Mammary epithelial cell (primary cell): ENCODE measurements around the gene ATXN10.

ENCODE experiments used
- EZH2 ChIP-seq: IDR thresholded peaks from 2 replicates; pipeline ENCODE4 v1.6.1; 2012; ENCODE audit warnings: low read length, inconsistent platforms, borderline replicate concordance
- TF ChIP-seq, protein P1 (sequence below), 2 donors: IDR thresholded peaks in 1 of 2; conservative IDR thresholded peaks in 1 of 2; 2 replicates each; pipeline ENCODE4 v1.5.1; 2011 to 2012; ENCODE audit warnings: inconsistent platforms in 2 of 2, low read length in 2 of 2, mild to moderate bottlenecking in 2 of 2, control low read depth in 1 of 2, low read depth in 1 of 2; ENCODE audit not compliant: insufficient read depth in 1 of 2; ENCODE audit errors: extremely low read depth in 1 of 2

GRCh38 chr22:45834241-45834640 is 162.6 kb downstream of the ATXN10 start:
- TF ChIP-seq, protein P1, sequence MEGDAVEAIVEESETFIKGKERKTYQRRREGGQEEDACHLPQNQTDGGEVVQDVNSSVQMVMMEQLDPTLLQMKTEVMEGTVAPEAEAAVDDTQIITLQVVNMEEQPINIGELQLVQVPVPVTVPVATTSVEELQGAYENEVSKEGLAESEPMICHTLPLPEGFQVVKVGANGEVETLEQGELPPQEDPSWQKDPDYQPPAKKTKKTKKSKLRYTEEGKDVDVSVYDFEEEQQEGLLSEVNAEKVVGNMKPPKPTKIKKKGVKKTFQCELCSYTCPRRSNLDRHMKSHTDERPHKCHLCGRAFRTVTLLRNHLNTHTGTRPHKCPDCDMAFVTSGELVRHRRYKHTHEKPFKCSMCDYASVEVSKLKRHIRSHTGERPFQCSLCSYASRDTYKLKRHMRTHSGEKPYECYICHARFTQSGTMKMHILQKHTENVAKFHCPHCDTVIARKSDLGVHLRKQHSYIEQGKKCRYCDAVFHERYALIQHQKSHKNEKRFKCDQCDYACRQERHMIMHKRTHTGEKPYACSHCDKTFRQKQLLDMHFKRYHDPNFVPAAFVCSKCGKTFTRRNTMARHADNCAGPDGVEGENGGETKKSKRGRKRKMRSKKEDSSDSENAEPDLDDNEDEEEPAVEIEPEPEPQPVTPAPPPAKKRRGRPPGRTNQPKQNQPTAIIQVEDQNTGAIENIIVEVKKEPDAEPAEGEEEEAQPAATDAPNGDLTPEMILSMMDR (conservative IDR thresholded peaks at IDR 0.05 in 1 of 2, IDR thresholded peaks at IDR 0.05 in 1 of 2; ENCODE audit: extremely low read depth in 1 of 2, insufficient read depth in 1 of 2, low read depth in 1 of 2, low read length in 2 of 2) = no peak
- no peak for TF ChIP-seq EZH2
